Measurements from ENCODE around the gene DERL2.

Gene DERL2

DNA sequence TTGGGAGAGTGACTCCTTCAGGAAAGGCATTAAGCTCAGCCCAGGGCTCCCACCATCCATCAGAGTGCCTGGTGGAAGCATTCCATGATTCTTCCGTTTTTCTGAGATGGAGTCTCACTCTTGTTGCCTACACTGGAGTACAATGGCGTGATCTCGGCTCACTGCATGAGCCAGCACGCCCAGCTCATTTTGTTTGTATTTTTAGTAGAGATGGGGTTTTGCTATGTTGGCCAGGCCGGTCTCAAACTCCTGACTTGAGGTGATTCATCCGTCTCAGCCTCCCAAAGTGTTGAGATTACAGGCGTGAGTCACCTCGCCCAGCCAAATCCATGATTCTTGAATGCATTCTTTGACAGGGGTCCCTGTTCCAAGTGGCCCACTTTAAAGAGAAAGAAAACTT lies 23.5 kb upstream of the DERL2 start:
- Histone ChIP-seq H3K4me1 (ENCODE audit: low read length) (no peaks in the 10 kb centered on the region), H2AFZ (ENCODE audit: low read length) (no peak overlapping the region), H4K20me1 (ENCODE audit: insufficient read depth, low read length) (no peaks in the 10 kb centered on the region), H3K9ac (ENCODE audit: low read length) (no peak overlapping the region), H3K79me2 (ENCODE audit: low read length) (no peaks in the 10 kb centered on the region), H3K4me2 (ENCODE audit: low read depth, low read length) (no peak overlapping the region), H3K9me2 (replicated peaks; ENCODE audit: insufficient read depth, low read length) (no peaks in the 10 kb centered on the region), H3K27me3 (replicated peaks; ENCODE audit: insufficient read depth, low read length) (no peaks in the 10 kb centered on the region), H3K9me3 (replicated peaks; ENCODE audit: insufficient read depth, low read length) (no peaks in the 10 kb centered on the region), H3K36me3 (replicated peaks; ENCODE audit: insufficient read depth, low read length) (no peaks in the 10 kb centered on the region), H3F3A (ENCODE audit: insufficient read depth, low read length) (no peaks in the 10 kb centered on the region), H3K4me3 (ENCODE audit: low read length) (no peak overlapping the region), H3K27ac (ENCODE audit: low read length) (no peak overlapping the region)
- DNase-seq, result no peak
- TF ChIP-seq EZH2 (optimal IDR thresholded peaks at IDR 0.05; ENCODE audit: low read depth, low read length), result no peak
- TF ChIP-seq, protein P1, sequence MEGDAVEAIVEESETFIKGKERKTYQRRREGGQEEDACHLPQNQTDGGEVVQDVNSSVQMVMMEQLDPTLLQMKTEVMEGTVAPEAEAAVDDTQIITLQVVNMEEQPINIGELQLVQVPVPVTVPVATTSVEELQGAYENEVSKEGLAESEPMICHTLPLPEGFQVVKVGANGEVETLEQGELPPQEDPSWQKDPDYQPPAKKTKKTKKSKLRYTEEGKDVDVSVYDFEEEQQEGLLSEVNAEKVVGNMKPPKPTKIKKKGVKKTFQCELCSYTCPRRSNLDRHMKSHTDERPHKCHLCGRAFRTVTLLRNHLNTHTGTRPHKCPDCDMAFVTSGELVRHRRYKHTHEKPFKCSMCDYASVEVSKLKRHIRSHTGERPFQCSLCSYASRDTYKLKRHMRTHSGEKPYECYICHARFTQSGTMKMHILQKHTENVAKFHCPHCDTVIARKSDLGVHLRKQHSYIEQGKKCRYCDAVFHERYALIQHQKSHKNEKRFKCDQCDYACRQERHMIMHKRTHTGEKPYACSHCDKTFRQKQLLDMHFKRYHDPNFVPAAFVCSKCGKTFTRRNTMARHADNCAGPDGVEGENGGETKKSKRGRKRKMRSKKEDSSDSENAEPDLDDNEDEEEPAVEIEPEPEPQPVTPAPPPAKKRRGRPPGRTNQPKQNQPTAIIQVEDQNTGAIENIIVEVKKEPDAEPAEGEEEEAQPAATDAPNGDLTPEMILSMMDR (IDR thresholded peaks at IDR 0.05; ENCODE audit: low read length), result no peak
- no peak for TF ChIP-seq EZH2phosphoT487 (IDR thresholded peaks at IDR 0.05; ENCODE audit: low read length)

DNA sequence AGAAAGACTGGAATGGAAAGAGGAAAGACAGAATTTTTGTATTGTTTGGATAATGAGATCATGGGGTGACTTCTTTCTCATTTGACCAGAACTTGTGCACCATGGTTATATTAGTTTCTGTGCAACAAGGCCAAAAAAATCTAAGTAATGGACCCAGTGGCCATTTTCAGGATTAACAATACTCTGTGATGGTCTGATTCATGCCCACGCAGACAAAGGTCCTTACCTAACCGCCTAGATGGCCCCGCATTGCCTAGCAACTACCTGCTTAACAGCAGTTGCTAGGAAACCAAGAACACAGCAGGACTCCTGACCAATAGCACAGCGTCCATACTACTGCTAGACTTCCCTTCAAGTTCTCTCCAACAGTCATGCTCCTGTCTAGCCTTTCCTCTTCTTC lies 22.8 kb upstream of the DERL2 start:
- Histone ChIP-seq H3K27me3 (replicated peaks; ENCODE audit: insufficient read depth, low read length) (no peaks in the 10 kb centered on the region), H3K79me2 (ENCODE audit: low read length) (no peaks in the 10 kb centered on the region), H4K20me1 (ENCODE audit: insufficient read depth, low read length) (no peaks in the 10 kb centered on the region), H3K9me2 (replicated peaks; ENCODE audit: insufficient read depth, low read length) (no peaks in the 10 kb centered on the region), H3K9ac (ENCODE audit: low read length) (no peak overlapping the region), H3K4me2 (ENCODE audit: low read depth, low read length) (no peak overlapping the region), H3K27ac (ENCODE audit: low read length) (no peak overlapping the region), H3F3A (ENCODE audit: insufficient read depth, low read length) (no peaks in the 10 kb centered on the region), H3K4me1 (ENCODE audit: low read length) (no peaks in the 10 kb centered on the region), H3K9me3 (replicated peaks; ENCODE audit: insufficient read depth, low read length) (no peaks in the 10 kb centered on the region), H3K36me3 (replicated peaks; ENCODE audit: insufficient read depth, low read length) (no peaks in the 10 kb centered on the region), H2AFZ (ENCODE audit: low read length) (no peak overlapping the region), H3K4me3 (ENCODE audit: low read length) (no peak overlapping the region)
- TF ChIP-seq, protein P1 (IDR thresholded peaks at IDR 0.05; ENCODE audit: low read length), result no peak
- no peak for TF ChIP-seq EZH2phosphoT487 (IDR thresholded peaks at IDR 0.05; ENCODE audit: low read length)
- no peak for TF ChIP-seq EZH2 (optimal IDR thresholded peaks at IDR 0.05; ENCODE audit: low read depth, low read length)
- DNase-seq, result no peak

DNA sequence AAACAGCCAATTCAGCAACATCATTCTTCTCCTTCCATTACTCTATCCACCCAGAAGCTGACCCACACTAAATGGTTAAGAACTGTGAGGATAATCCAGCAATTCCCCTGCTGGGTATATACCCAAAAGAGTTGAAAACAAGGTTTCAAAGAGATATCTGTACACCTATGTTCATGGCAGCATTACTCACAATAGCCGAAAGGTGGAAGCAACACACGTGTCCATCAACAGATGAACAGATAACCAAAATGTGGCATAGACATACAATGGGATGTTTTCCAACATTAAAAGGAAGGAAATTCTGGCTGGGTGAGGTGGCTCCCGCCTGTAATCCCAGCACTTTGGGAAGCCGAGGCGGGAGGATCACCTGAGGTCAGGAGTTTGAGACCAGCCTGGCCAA lies 20.3 kb upstream of the DERL2 start:
- Histone ChIP-seq H3K4me2 (ENCODE audit: low read depth, low read length) (no peak overlapping the region), H3K36me3 (replicated peaks; ENCODE audit: insufficient read depth, low read length) (no peaks in the 10 kb centered on the region), H3K4me3 (ENCODE audit: low read length) (no peak overlapping the region), H3K27ac (ENCODE audit: low read length) (no peak overlapping the region), H4K20me1 (ENCODE audit: insufficient read depth, low read length) (no peaks in the 10 kb centered on the region), H3K79me2 (ENCODE audit: low read length) (no peaks in the 10 kb centered on the region), H2AFZ (ENCODE audit: low read length) (no peak overlapping the region), H3K9me3 (replicated peaks; ENCODE audit: insufficient read depth, low read length) (no peaks in the 10 kb centered on the region), H3K4me1 (ENCODE audit: low read length) (0 out of 2 replicates have a peak, but pooled peaks cover 3% of the 10 kb centered on the region), H3K9ac (ENCODE audit: low read length) (no peak overlapping the region), H3F3A (ENCODE audit: insufficient read depth, low read length) (0 out of 2 replicates have a peak, but pooled peaks cover 3% of the 10 kb centered on the region), H3K9me2 (replicated peaks; ENCODE audit: insufficient read depth, low read length) (no peaks in the 10 kb centered on the region), H3K27me3 (replicated peaks; ENCODE audit: insufficient read depth, low read length) (no peaks in the 10 kb centered on the region)
- DNase-seq, result no peak
- no peak for TF ChIP-seq EZH2phosphoT487 (IDR thresholded peaks at IDR 0.05; ENCODE audit: low read length)
- TF ChIP-seq, protein P1 (IDR thresholded peaks at IDR 0.05; ENCODE audit: low read length), result no peak
- TF ChIP-seq EZH2 (optimal IDR thresholded peaks at IDR 0.05; ENCODE audit: low read depth, low read length), result no peak
